ENCODE results near the gene CSNK1G3. TPM values are rescaled to one million over a fixed set of nuclear protein-coding genes. Genes with fewer than 3 reads are reported as not detected.

CSNK1G3 gene
- total RNA-seq, 5 donors from 2014 or later (not counting 1 experiment from before 2014, with no cell fraction given): 59.0 to 73.5 (median 71.9) TPM

GRCh38 chr5:123511290-123511647, 708 bp upstream of the CSNK1G3 start:
- H3K9me3 Mint-ChIP-seq: no peaks in the 10 kb centered on the region
- Histone ChIP-seq H3K27ac (ENCODE audit: low read length) (peak overlapping the region; percentile 83), H3K36me3 (ENCODE audit: control insufficient read depth in 2 of 2, extremely low read depth in 1 of 2, insufficient read depth in 1 of 2, low read length in 1 of 2) (no peaks in the 10 kb centered on the region), H3K4me3 (ENCODE audit: control insufficient read depth in 1 of 2, extremely low read depth in 1 of 2, low read length in 1 of 2) (peak overlapping the region; percentile 82 to 94), H3K4me1 (ENCODE audit: control insufficient read depth in 1 of 2, extremely low read depth in 1 of 2, insufficient read depth in 2 of 2, low read length in 2 of 2) (peaks cover 15 to 29% of the 10 kb centered on the region in 2 experiments), H3K27me3 (replicated peaks in 1 of 2; ENCODE audit: control insufficient read depth in 2 of 2, extremely low read depth in 1 of 2, insufficient read depth in 2 of 2, low read length in 1 of 2) (no peaks in the 10 kb centered on the region), H3K9me3 (no peaks in the 10 kb centered on the region)
- peaks cover 0 to 7% of the 10 kb centered on the region in 2 donors for H3K27me3 Mint-ChIP-seq
- H3K4me1 Mint-ChIP-seq: peaks cover 40 to 42% (median 40%) of the 10 kb centered on the region in 3 donors
- peak overlapping the region in 1 of 2 donors; percentile 99 for H3K27ac Mint-ChIP-seq
- ATAC-seq (replicated peaks in 1 of 4) (no peak), DNase-seq (no peak)
- ChIA-PET CTCF (interaction anchor here in 1 of 2 donors (1.4 to 2.7 kb wide), 2 partner anchors 34 to 88 kb away, joined by 3 to 22 read pairs; partner anchors contain the start of gene CEP120), POLR2A (interaction anchor here (0.5 to 1.6 kb wide), 4 partner anchors 39 to 145 kb away, joined by 4 to 11 read pairs (median 4); partner anchors contain the start of gene CEP120 (in 2 of the 2))
- H3K4me3 Mint-ChIP-seq: peak overlapping the region; percentile 99
- 89% methylated on average over 1 of the region's 3 CpGs for WGBS (ENCODE audit: insufficient coverage)
- H3K36me3 Mint-ChIP-seq: no peaks in the 10 kb centered on the region

GRCh38 chr5:123512611-123513461, 859 bp downstream of the CSNK1G3 start:
- peak overlapping the region; percentile 72 for H3K27ac ChIP-seq (ENCODE audit: low read length)
- no peaks in the 10 kb centered on the region for H3K36me3 Mint-ChIP-seq
- ATAC-seq (replicated peaks in 1 of 4) (peak; percentile 2 to 26 (median 24)), DNase-seq (peak in 24 of 35 experiments; percentile 3 to 52 (median 14))
- no peaks in the 10 kb centered on the region for H3K36me3 ChIP-seq (ENCODE audit: control insufficient read depth in 2 of 2, extremely low read depth in 1 of 2, insufficient read depth in 1 of 2, low read length in 1 of 2)
- H3K4me3 Mint-ChIP-seq: peak overlapping the region; percentile 83 to 99 (median 85)
- no peaks in the 10 kb centered on the region for H3K9me3 ChIP-seq
- H3K27ac Mint-ChIP-seq: peak overlapping the region; percentile 90 to 91
- 1% methylated on average over 27 of the region's 50 CpGs for WGBS (ENCODE audit: insufficient coverage)
- H3K4me3 ChIP-seq (ENCODE audit: control insufficient read depth in 1 of 2, extremely low read depth in 1 of 2, low read length in 1 of 2): peak overlapping the region; percentile 82 to 94
- ChIA-PET CTCF (interaction anchor here (0.5 to 3.2 kb wide), 3 partner anchors 89 to 1909 kb away, joined by 3 to 22 read pairs (median 8); partner anchors contain the start of gene CEP120 (in 2 of the 2)), POLR2A (interaction anchor here in 1 of 2 donors (1.0 to 1.9 kb wide), 3 partner anchors 37 to 89 kb away, joined by 6 to 11 read pairs (median 8); partner anchors contain the start of gene CEP120)
- H3K4me1 ChIP-seq (ENCODE audit: control insufficient read depth in 1 of 2, extremely low read depth in 1 of 2, insufficient read depth in 2 of 2, low read length in 2 of 2): peaks cover 15 to 34% of the 10 kb centered on the region in 2 experiments
- H3K27me3 Mint-ChIP-seq: no peaks in the 10 kb centered on the region
- no peaks in the 10 kb centered on the region for H3K9me3 Mint-ChIP-seq
- peaks cover 51 to 56% (median 52%) of the 10 kb centered on the region in 3 donors for H3K4me1 Mint-ChIP-seq
- no peaks in the 10 kb centered on the region for H3K27me3 ChIP-seq (replicated peaks in 1 of 2; ENCODE audit: control insufficient read depth in 2 of 2, extremely low read depth in 1 of 2, insufficient read depth in 2 of 2, low read length in 1 of 2)

GRCh38 chr5:123514615-123515355, 2.8 kb downstream of the CSNK1G3 start:
- no peak for ATAC-seq (replicated peaks in 1 of 4)
- no peaks in the 10 kb centered on the region for H3K27me3 Mint-ChIP-seq
- no peak overlapping the region for H3K4me3 ChIP-seq (ENCODE audit: control insufficient read depth in 1 of 2, extremely low read depth in 1 of 2, low read length in 1 of 2)
- H3K27ac Mint-ChIP-seq: peak overlapping the region; percentile 40 to 54
- WGBS (ENCODE audit: insufficient coverage): 94% methylated on average over 2 of the region's 5 CpGs
- no peaks in the 10 kb centered on the region for H3K9me3 ChIP-seq
- H3K4me1 Mint-ChIP-seq: peaks cover 67 to 70% (median 68%) of the 10 kb centered on the region in 3 donors
- ChIA-PET POLR2A (no interaction called here), CTCF (interaction anchor here (2.2 to 3.2 kb wide), 2 partner anchors 91 to 92 kb away, joined by 8 to 22 read pairs; partner anchors contain the start of gene CEP120 (in 2 of the 2))
- H3K36me3 Mint-ChIP-seq: peaks cover 2% of the 10 kb centered on the region
- no peaks in the 10 kb centered on the region for H3K36me3 ChIP-seq (ENCODE audit: control insufficient read depth in 2 of 2, extremely low read depth in 1 of 2, insufficient read depth in 1 of 2, low read length in 1 of 2)
- no peak for DNase-seq
- H3K4me1 ChIP-seq (ENCODE audit: control insufficient read depth in 1 of 2, extremely low read depth in 1 of 2, insufficient read depth in 2 of 2, low read length in 2 of 2): peaks cover 23 to 34% of the 10 kb centered on the region in 2 experiments
- peak overlapping the region in 2 of 3 donors; percentile 3 to 99 for H3K4me3 Mint-ChIP-seq
- no peaks in the 10 kb centered on the region for H3K27me3 ChIP-seq (replicated peaks in 1 of 2; ENCODE audit: control insufficient read depth in 2 of 2, extremely low read depth in 1 of 2, insufficient read depth in 2 of 2, low read length in 1 of 2)
- no peak overlapping the region for H3K27ac ChIP-seq (ENCODE audit: low read length)
- H3K9me3 Mint-ChIP-seq: no peaks in the 10 kb centered on the region

- H3K27me3 ChIP-seq (replicated peaks in 1 of 2; ENCODE audit: control insufficient read depth in 2 of 2, extremely low read depth in 1 of 2, insufficient read depth in 2 of 2, low read length in 1 of 2): no peaks in the 10 kb centered on the region
- Mint-ChIP-seq H3K27me3 (no peaks in the 10 kb centered on the region), H3K27ac (peak overlapping the region; percentile 46 to 50), H3K4me1 (peaks cover 68 to 74% (median 74%) of the 10 kb centered on the region in 3 donors), H3K9me3 (no peaks in the 10 kb centered on the region), H3K36me3 (peaks cover 2% of the 10 kb centered on the region), H3K4me3 (peak overlapping the region; percentile 0 to 11 (median 2))
- peak in 2 of 4 experiments; percentile 13 to 42 for ATAC-seq (replicated peaks in 1 of 4)
- H3K4me3 ChIP-seq (ENCODE audit: control insufficient read depth in 1 of 2, extremely low read depth in 1 of 2, low read length in 1 of 2): no peak overlapping the region
- H3K9me3 ChIP-seq: no peaks in the 10 kb centered on the region
- DNase-seq: peak in 3 of 35 experiments; percentile 1 to 71 (median 16)
- ChIA-PET CTCF (no interaction called here), POLR2A (no interaction called here)
- H3K36me3 ChIP-seq (ENCODE audit: control insufficient read depth in 2 of 2, extremely low read depth in 1 of 2, insufficient read depth in 1 of 2, low read length in 1 of 2): no peaks in the 10 kb centered on the region
- H3K27ac ChIP-seq (ENCODE audit: low read length): peak overlapping the region; percentile 24
- peaks cover 23 to 34% of the 10 kb centered on the region in 2 experiments for H3K4me1 ChIP-seq (ENCODE audit: control insufficient read depth in 1 of 2, extremely low read depth in 1 of 2, insufficient read depth in 2 of 2, low read length in 2 of 2)
- WGBS (ENCODE audit: insufficient coverage): 0% methylated on average over 1 of the region's 3 CpGs
These were observed 3.9 kb downstream of the CSNK1G3 start for GRCh38 chr5:123515904-123516303.

GRCh38 chr5:123517476-123517875, 5.5 kb downstream of the CSNK1G3 start:
- peaks cover 70 to 72% (median 70%) of the 10 kb centered on the region in 3 donors for H3K4me1 Mint-ChIP-seq
- POLR2A ChIA-PET: interaction anchor here in 1 of 2 donors (0.6 kb wide), 1 partner anchor 11 kb away, joined by 3 read pairs; no protein-coding TSS in a partner anchor
- no peaks in the 10 kb centered on the region for H3K9me3 ChIP-seq
- H3K4me3 ChIP-seq (ENCODE audit: control insufficient read depth in 1 of 2, extremely low read depth in 1 of 2, low read length in 1 of 2): no peak overlapping the region
- peaks cover 16 to 31% of the 10 kb centered on the region in 2 experiments for H3K4me1 ChIP-seq (ENCODE audit: control insufficient read depth in 1 of 2, extremely low read depth in 1 of 2, insufficient read depth in 2 of 2, low read length in 2 of 2)
- no peak overlapping the region for H3K4me3 Mint-ChIP-seq
- peaks cover 10% of the 10 kb centered on the region for H3K36me3 Mint-ChIP-seq
- H3K9me3 Mint-ChIP-seq: no peaks in the 10 kb centered on the region
- no peaks in the 10 kb centered on the region for H3K36me3 ChIP-seq (ENCODE audit: control insufficient read depth in 2 of 2, extremely low read depth in 1 of 2, insufficient read depth in 1 of 2, low read length in 1 of 2)
- WGBS (ENCODE audit: insufficient coverage): no CpG with 5 or more reads among the region's 3 CpGs
- no peaks in the 10 kb centered on the region for H3K27me3 ChIP-seq (replicated peaks in 1 of 2; ENCODE audit: control insufficient read depth in 2 of 2, extremely low read depth in 1 of 2, insufficient read depth in 2 of 2, low read length in 1 of 2)
- CTCF ChIA-PET: interaction anchor here in 1 of 2 donors (1.4 kb wide), 1 partner anchor 94 kb away, joined by 5 read pairs; the partner anchor contains the start of gene CEP120
- no peaks in the 10 kb centered on the region for H3K27me3 Mint-ChIP-seq
- ATAC-seq (replicated peaks in 1 of 4) (no peak), DNase-seq (no peak)
- H3K27ac Mint-ChIP-seq: peak overlapping the region in 1 of 2 donors; percentile 7
- H3K27ac ChIP-seq (ENCODE audit: low read length): no peak overlapping the region

- Mint-ChIP-seq H3K27me3 (no peaks in the 10 kb centered on the region), H3K27ac (no peak overlapping the region), H3K4me1 (peaks cover 71 to 73% (median 72%) of the 10 kb centered on the region in 3 donors), H3K9me3 (no peaks in the 10 kb centered on the region), H3K4me3 (no peak overlapping the region), H3K36me3 (peaks cover 10% of the 10 kb centered on the region)
- DNase-seq: no peak
- ChIA-PET CTCF (interaction anchor here in 1 of 2 donors (0.9 to 1.4 kb wide), 3 partner anchors 30 to 94 kb away, joined by 3 to 5 read pairs (median 4); partner anchors contain the start of gene CEP120), POLR2A (no interaction called here)
- H3K27me3 ChIP-seq (replicated peaks in 1 of 2; ENCODE audit: control insufficient read depth in 2 of 2, extremely low read depth in 1 of 2, insufficient read depth in 2 of 2, low read length in 1 of 2): no peaks in the 10 kb centered on the region
- no peak overlapping the region for H3K27ac ChIP-seq (ENCODE audit: low read length)
- H3K9me3 ChIP-seq: no peaks in the 10 kb centered on the region
- peaks cover 13 to 30% of the 10 kb centered on the region in 2 experiments for H3K4me1 ChIP-seq (ENCODE audit: control insufficient read depth in 1 of 2, extremely low read depth in 1 of 2, insufficient read depth in 2 of 2, low read length in 2 of 2)
- H3K36me3 ChIP-seq (ENCODE audit: control insufficient read depth in 2 of 2, extremely low read depth in 1 of 2, insufficient read depth in 1 of 2, low read length in 1 of 2): no peaks in the 10 kb centered on the region
- no peak for ATAC-seq (replicated peaks in 1 of 4)
- no peak overlapping the region for H3K4me3 ChIP-seq (ENCODE audit: control insufficient read depth in 1 of 2, extremely low read depth in 1 of 2, low read length in 1 of 2)
These were observed 6.1 kb downstream of the CSNK1G3 start for GRCh38 chr5:123518111-123518510.

Data from T-cell (primary cell).